Lung microvascular endothelial cell (primary cell): ENCODE data around the gene GALNT17. TPM values are rescaled to one million over a fixed set of nuclear protein-coding genes. Genes with fewer than 3 reads are reported as not detected.
A peak's percentile ranks its signal among the peaks of the same experiment; 100 is the strongest.
"Not testable (repeated sequence)": the region's sequence is repeated elsewhere in the genome, so short reads cannot be mapped to it uniquely, and the experiment has no call there.

ENCODE experiments used
- DNase-seq, 2 donors: peaks; one replicate each; pipeline versions ENCODE4 v3.0.0 to v3.0.0-alpha.2; 2010; ENCODE audit warnings: low read depth in 2 of 2
- total RNA-seq: library from RNA; depleted of rRNA; stranded (reverse); fragments of >200 nt; gene quantifications from 2 replicates; pipeline ENCODE4 v1.2.1, GENCODE V29; 2014

GALNT17 gene
- total RNA-seq, 1 donor from 2014 or later: not detected

- no peak for DNase-seq
These were observed 493.6 kb downstream of the GALNT17 start for GRCh38 chr7:71625545-71625944.

- no peak for DNase-seq
These were observed 494.3 kb downstream of the GALNT17 start for GRCh38 chr7:71626206-71626605.

GRCh38 chr7:71627651-71628050, 495.7 kb downstream of the GALNT17 start:
- DNase-seq: no peak

- DNase-seq: no peak
These were observed 498.6 kb downstream of the GALNT17 start for GRCh38 chr7:71630516-71630915.

- peak in 1 of 2 donors; percentile 45 for DNase-seq
These were observed 501.6 kb downstream of the GALNT17 start for GRCh38 chr7:71633551-71634008.

GRCh38 chr7:71635849-71636248, 503.9 kb downstream of the GALNT17 start:
- not testable (repeated sequence) for DNase-seq

- no peak for DNase-seq
These were observed 504.4 kb downstream of the GALNT17 start for GRCh38 chr7:71636329-71636728.

- DNase-seq: no peak
These were observed 505.6 kb downstream of the GALNT17 start for GRCh38 chr7:71637578-71637977.

- no peak for DNase-seq
These were observed 506.2 kb downstream of the GALNT17 start for GRCh38 chr7:71638108-71638507.

GRCh38 chr7:71639382-71640085, 507.6 kb downstream of the GALNT17 start:
- no peak for DNase-seq

GRCh38 chr7:71643031-71643430, 511.1 kb downstream of the GALNT17 start:
- DNase-seq: not testable (repeated sequence)

- no peak for DNase-seq
These were observed 513.9 kb downstream of the GALNT17 start for GRCh38 chr7:71645836-71646235.

GRCh38 chr7:71649812-71650211, 517.9 kb downstream of the GALNT17 start:
- no peak for DNase-seq

- no peak for DNase-seq
These were observed 518.9 kb downstream of the GALNT17 start for GRCh38 chr7:71650653-71651337.

- no peak for DNase-seq
These were observed 520.6 kb downstream of the GALNT17 start for GRCh38 chr7:71652510-71652909.

GRCh38 chr7:71657386-71657785, 525.4 kb downstream of the GALNT17 start:
- DNase-seq: no peak

GRCh38 chr7:71659622-71660021, 527.7 kb downstream of the GALNT17 start:
- DNase-seq: no peak

GRCh38 chr7:71661671-71662224, 529.8 kb downstream of the GALNT17 start:
- no peak for DNase-seq

- DNase-seq: no peak
These were observed 533.8 kb downstream of the GALNT17 start for GRCh38 chr7:71665716-71666115.

- no peak for DNase-seq
These were observed 536.6 kb downstream of the GALNT17 start for GRCh38 chr7:71668572-71668971.

GRCh38 chr7:71679480-71679879, 547.5 kb downstream of the GALNT17 start:
- no peak for DNase-seq

- no peak for DNase-seq
These were observed 550.2 kb downstream of the GALNT17 start for GRCh38 chr7:71682181-71682580.
